Hepatocyte (in vitro differentiated cells): ENCODE data around the gene ZNF184. TPM values are rescaled to one million over a fixed set of nuclear protein-coding genes. Genes with fewer than 3 reads are reported as not detected.

Experiments used
- DNase-seq: peaks from one replicate; pipeline ENCODE4 v3.0.0-alpha.2; 2016; ENCODE audit warnings: low spot score
- H2AFZ ChIP-seq: fragments of 200-600 bp; sonication (generic); 2 replicates; pipeline ENCODE4 v1.6.0; 2016; ENCODE audit warnings: antibody characterized with exemption, mild to moderate bottlenecking
- H3K27ac ChIP-seq: fragments of 200-600 bp; sonication (generic); 2 replicates; pipeline ENCODE4 v1.5.1; 2016; ENCODE audit warnings: mild to moderate bottlenecking
- H3K27me3 ChIP-seq: fragments of 200-600 bp; sonication (generic); 2 replicates; pipeline ENCODE4 v1.6.1; 2016
- H3K36me3 ChIP-seq: fragments of 200-600 bp; sonication (generic); replicated peaks from 2 replicates; pipeline ENCODE4 v1.5.1; 2016; ENCODE audit warnings: low read depth; ENCODE audit not compliant: insufficient read depth
- H3K4me1 ChIP-seq: fragments of 200-600 bp; sonication (generic); 2 replicates; pipeline ENCODE4 v1.5.1; 2016; ENCODE audit warnings: mild to moderate bottlenecking, moderate library complexity; ENCODE audit not compliant: insufficient read depth
- H3K4me2 ChIP-seq: fragments of 200-600 bp; sonication (generic); 2 replicates; pipeline ENCODE4 v1.6.0; 2016
- H3K4me3 ChIP-seq: fragments of 200-600 bp; sonication (generic); 2 replicates; pipeline ENCODE4 v1.5.1; 2016; ENCODE audit warnings: mild to moderate bottlenecking
- H3K79me2 ChIP-seq: fragments of 200-600 bp; sonication (generic); 2 replicates; pipeline ENCODE4 v1.6.0; 2017; ENCODE audit warnings: mild to moderate bottlenecking
- H3K9me2 ChIP-seq: fragments of 200-600 bp; sonication (generic); replicated peaks from 2 replicates; pipeline ENCODE4 v1.6.0; 2017; ENCODE audit warnings: mild to moderate bottlenecking; ENCODE audit not compliant: insufficient read depth
- H3K9me3 ChIP-seq: fragments of 200-600 bp; sonication (generic); 2 replicates; pipeline ENCODE4 v1.5.1; 2016; ENCODE audit warnings: low read depth, mild to moderate bottlenecking
- H4K20me1 ChIP-seq: fragments of 200-600 bp; sonication (generic); 2 replicates; pipeline ENCODE4 v1.6.0; 2016; ENCODE audit warnings: mild to moderate bottlenecking; ENCODE audit not compliant: insufficient read depth, poor library complexity, severe bottlenecking
- EZH2 ChIP-seq: fragments of 200-600 bp; sonication (generic); IDR thresholded peaks from 2 replicates; pipeline ENCODE4 v1.6.1; 2016; ENCODE audit warnings: antibody characterized with exemption, mild to moderate bottlenecking, borderline replicate concordance
- EZH2phosphoT487 ChIP-seq: fragments of 200-600 bp; sonication (generic); IDR thresholded peaks from one replicate; pipeline ENCODE4 v1.6.1; 2018; ENCODE audit warnings: antibody characterized with exemption, mild to moderate bottlenecking, low read depth, moderate library complexity; ENCODE audit not compliant: unreplicated experiment, severe bottlenecking
- WGBS: methylation state at CpG from one replicate; pipeline ENCODE4 v1.1.6; 2016; ENCODE audit warnings: low lambda C conversion rate; ENCODE audit errors: missing lambda C conversion rate; 5-methylcytosine and 5-hydroxymethylcytosine counted together
- polyA plus RNA-seq: library from polyadenylated mRNA; unstranded; fragments of >200 nt; fragmentation: Nextera tagmentation; extraction: Ambion mirVana; gene quantifications from 2 replicates; pipeline ENCODE4 v1.2.1, GENCODE V29; 2016
- total RNA-seq: library from RNA; depleted of rRNA; stranded (reverse); fragments of >200 nt; gene quantifications from 2 replicates; pipeline ENCODE4 v1.2.3, GENCODE V29; 2014
- TF ChIP-seq, protein P1 (sequence below): fragments of 200-600 bp; sonication (generic); IDR thresholded peaks from 2 replicates; pipeline ENCODE4 v1.5.1; 2016; ENCODE audit warnings: antibody characterized with exemption, mild to moderate bottlenecking; ENCODE audit not compliant: poor library complexity

ZNF184 gene
- total and polyA plus RNA-seq, 2 experiments from 2014 or later: 5.1 to 12.3 TPM

DNA sequence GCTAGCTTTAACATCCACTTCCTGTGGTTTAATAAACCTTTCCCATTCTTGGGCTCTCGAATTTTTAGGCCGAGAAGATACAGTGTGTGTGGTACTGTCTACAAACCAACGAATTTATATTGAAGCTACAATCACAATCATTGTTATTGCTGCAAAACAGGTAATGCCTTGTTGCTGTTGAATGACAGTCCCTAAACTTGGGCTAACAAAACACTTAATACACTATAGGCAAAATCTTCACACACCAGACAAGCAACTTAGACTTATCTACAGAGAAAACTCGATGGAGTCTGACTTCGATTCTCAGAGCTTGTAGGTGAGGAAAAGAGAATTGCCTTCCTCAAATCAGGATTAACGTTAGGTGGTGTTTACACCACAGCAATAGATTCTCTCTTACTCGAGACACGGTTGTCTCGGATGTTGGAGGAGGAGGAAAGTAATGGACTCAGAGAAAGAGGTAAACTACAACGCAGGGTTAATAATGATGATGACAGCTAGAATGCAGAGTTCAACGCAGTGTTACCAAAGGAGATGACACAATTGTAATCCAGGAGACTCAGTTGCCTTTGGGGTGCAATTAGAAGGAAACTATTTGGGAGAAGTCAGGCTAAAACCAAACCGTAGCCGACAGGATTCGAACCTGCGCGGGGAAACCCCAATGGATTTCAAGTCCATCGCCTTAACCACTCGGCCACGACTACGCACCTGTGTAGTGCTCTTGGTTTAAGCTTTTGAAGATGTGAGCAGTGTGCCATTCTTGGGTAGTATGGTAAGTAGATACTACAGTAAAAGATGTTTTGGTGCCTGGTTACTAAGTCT is 32.5 kb upstream of the ZNF184 start:
- no peaks in the 10 kb centered on the region for H3K9me2 ChIP-seq
- no peak overlapping the region for H3K27ac ChIP-seq
- no peaks in the 10 kb centered on the region for H3K4me1 ChIP-seq
- H3K36me3 ChIP-seq: no peaks in the 10 kb centered on the region
- no peak overlapping the region for H3K4me3 ChIP-seq
- no peaks in the 10 kb centered on the region for H4K20me1 ChIP-seq
- no peaks in the 10 kb centered on the region for H3K27me3 ChIP-seq
- H2AFZ ChIP-seq: no peak overlapping the region
- peak; percentile 66 for DNase-seq
- 31% methylated on average over 20 of the region's 20 CpGs for WGBS
- H3K9me3 ChIP-seq: no peaks in the 10 kb centered on the region
- H3K79me2 ChIP-seq: no peaks in the 10 kb centered on the region
- H3K4me2 ChIP-seq: no peak overlapping the region
- TF ChIP-seq EZH2: no peak
- TF ChIP-seq EZH2phosphoT487: no peak
- TF ChIP-seq, protein P1, sequence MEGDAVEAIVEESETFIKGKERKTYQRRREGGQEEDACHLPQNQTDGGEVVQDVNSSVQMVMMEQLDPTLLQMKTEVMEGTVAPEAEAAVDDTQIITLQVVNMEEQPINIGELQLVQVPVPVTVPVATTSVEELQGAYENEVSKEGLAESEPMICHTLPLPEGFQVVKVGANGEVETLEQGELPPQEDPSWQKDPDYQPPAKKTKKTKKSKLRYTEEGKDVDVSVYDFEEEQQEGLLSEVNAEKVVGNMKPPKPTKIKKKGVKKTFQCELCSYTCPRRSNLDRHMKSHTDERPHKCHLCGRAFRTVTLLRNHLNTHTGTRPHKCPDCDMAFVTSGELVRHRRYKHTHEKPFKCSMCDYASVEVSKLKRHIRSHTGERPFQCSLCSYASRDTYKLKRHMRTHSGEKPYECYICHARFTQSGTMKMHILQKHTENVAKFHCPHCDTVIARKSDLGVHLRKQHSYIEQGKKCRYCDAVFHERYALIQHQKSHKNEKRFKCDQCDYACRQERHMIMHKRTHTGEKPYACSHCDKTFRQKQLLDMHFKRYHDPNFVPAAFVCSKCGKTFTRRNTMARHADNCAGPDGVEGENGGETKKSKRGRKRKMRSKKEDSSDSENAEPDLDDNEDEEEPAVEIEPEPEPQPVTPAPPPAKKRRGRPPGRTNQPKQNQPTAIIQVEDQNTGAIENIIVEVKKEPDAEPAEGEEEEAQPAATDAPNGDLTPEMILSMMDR: no peak

DNA sequence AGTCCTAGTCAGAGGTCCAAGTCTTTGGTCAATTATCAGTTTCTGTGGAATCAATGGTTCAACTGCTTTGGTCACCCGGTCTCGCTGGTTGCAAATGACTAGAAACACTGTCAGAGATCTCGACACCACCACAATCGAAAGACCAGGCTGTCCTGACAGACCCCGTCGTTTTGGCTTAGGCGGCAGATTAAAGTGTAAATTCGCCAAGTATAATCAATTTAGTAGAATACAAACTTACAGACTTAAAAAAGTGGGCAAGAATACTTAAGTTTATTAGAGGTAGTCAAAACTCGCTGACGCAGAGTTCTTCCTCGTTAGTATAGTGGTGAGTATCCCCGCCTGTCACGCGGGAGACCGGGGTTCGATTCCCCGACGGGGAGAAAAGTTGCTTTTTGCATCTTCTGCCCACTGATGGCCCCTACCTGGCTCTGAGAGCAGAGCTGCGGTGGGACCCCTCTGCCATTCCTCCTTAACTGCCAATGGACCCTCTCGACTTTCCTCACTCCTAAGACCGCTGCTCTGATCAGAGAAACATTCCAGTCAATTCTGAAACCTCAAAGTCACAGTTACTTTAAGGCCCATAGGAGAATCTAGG is 30.6 kb upstream of the ZNF184 start:
- Histone ChIP-seq H3K4me2 (peak overlapping the region; percentile 78), H2AFZ (peak overlapping the region; percentile 49), H3K27me3 (peaks cover 6% of the 10 kb centered on the region), H3K9me3 (no peaks in the 10 kb centered on the region), H3K36me3 (no peaks in the 10 kb centered on the region), H3K9me2 (no peaks in the 10 kb centered on the region), H3K79me2 (no peaks in the 10 kb centered on the region), H3K4me1 (no peaks in the 10 kb centered on the region), H4K20me1 (no peaks in the 10 kb centered on the region), H3K4me3 (peak overlapping the region; percentile 48), H3K27ac (peak overlapping the region; percentile 29)
- TF ChIP-seq, protein P1: no peak
- TF ChIP-seq EZH2 (no peak), EZH2phosphoT487 (no peak)
- DNase-seq: peak; percentile 79
- WGBS: 3% methylated on average over 21 of the region's 21 CpGs

DNA sequence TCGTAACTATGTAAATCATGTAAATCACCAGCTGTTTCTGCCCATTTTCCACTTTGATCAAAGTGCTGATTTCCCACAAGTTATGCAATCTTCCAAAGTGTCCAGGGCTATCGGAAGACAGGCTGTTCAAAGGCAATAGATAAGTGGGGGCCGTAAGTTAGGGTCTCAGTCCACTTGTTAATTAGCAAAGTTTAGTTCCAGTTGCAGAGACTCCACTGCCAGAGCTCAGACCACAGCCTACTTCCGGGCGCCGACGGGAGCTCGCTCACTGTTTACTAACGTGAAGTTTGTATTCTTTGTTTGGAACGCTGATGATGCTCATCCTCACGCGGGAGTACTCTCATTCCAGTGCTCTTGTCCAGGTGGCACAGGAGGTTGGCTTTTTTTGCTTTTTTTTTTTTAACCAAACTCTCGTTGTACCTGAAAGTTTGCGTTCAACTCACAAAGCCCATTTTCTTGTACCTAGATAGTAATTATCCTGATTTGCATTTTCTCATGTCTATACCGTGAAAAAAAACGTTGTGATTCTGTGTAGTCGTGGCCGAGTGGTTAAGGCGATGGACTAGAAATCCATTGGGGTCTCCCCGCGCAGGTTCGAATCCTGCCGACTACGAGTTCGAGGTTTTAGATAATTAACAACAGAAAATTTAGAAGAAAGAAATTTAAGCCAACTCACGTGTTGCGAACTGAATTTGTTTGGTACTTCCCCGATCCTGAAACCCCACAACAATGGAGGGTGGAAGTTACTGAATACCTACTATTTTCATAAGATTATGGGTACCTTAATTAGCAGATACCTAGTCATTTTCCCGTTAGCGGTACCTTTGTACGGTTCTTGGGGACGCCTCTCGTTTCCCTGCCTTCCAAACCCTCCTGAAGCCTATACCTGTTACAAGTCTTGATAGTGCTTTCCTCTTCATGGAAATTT is 29.9 kb upstream of the ZNF184 start:
- no peaks in the 10 kb centered on the region for H3K4me1 ChIP-seq
- DNase-seq: peak; percentile 78
- H3K36me3 ChIP-seq: no peaks in the 10 kb centered on the region
- H3K79me2 ChIP-seq: no peaks in the 10 kb centered on the region
- no peaks in the 10 kb centered on the region for H4K20me1 ChIP-seq
- H3K4me3 ChIP-seq: peak overlapping the region; percentile 48
- H3K27me3 ChIP-seq: peaks cover 6% of the 10 kb centered on the region
- TF ChIP-seq, protein P1: no peak
- TF ChIP-seq EZH2 (no peak), EZH2phosphoT487 (no peak)
- H3K9me3 ChIP-seq: no peaks in the 10 kb centered on the region
- no peaks in the 10 kb centered on the region for H3K9me2 ChIP-seq
- H2AFZ ChIP-seq: peak overlapping the region; percentile 73
- under 1% methylated on average over 33 of the region's 33 CpGs for WGBS
- peak overlapping the region; percentile 29 for H3K27ac ChIP-seq
- H3K4me2 ChIP-seq: peak overlapping the region; percentile 78
